WERI-Rb-1 (cell line): ENCODE data around the gene SELENOO.
A peak's percentile ranks its signal among the peaks of the same experiment; 100 is the strongest.

Experiments used
- DNase-seq: peaks from one replicate; pipeline ENCODE4 v3.0.0-alpha.2; 2020
- H3K27ac ChIP-seq: fragments of 250-450 bp; sonication (Bioruptor Pico); 2 replicates; pipeline ENCODE4 v1.5.1; 2020; ENCODE audit warnings: mild to moderate bottlenecking, moderate library complexity
- H3K27me3 ChIP-seq: fragments of 250-450 bp; sonication (Bioruptor Pico); 2 replicates; pipeline ENCODE4 v1.5.1; 2021; ENCODE audit warnings: mild to moderate bottlenecking, low read depth, moderate library complexity; ENCODE audit not compliant: insufficient read depth, severe bottlenecking
- H3K36me3 ChIP-seq: fragments of 250-450 bp; sonication (Bioruptor Pico); 2 replicates; pipeline ENCODE4 v1.5.1; 2020; ENCODE audit warnings: mild to moderate bottlenecking, moderate library complexity
- H3K4me3 ChIP-seq: 2 replicates; pipeline ENCODE4 v1.5.1; 2011; ENCODE audit warnings: low read depth, mild to moderate bottlenecking, control low read depth, low read length
- H3K9me3 ChIP-seq: fragments of 250-450 bp; sonication (Bioruptor Pico); 2 replicates; pipeline ENCODE4 v1.5.1; 2021; ENCODE audit warnings: mild to moderate bottlenecking, moderate library complexity; ENCODE audit not compliant: severe bottlenecking
- TF ChIP-seq, protein P1 (sequence below): IDR thresholded peaks from 2 replicates; pipeline ENCODE4 v1.5.1; 2011; ENCODE audit warnings: low read depth, mild to moderate bottlenecking, control low read depth, inconsistent platforms, low read length

Gene SELENOO

DNA sequence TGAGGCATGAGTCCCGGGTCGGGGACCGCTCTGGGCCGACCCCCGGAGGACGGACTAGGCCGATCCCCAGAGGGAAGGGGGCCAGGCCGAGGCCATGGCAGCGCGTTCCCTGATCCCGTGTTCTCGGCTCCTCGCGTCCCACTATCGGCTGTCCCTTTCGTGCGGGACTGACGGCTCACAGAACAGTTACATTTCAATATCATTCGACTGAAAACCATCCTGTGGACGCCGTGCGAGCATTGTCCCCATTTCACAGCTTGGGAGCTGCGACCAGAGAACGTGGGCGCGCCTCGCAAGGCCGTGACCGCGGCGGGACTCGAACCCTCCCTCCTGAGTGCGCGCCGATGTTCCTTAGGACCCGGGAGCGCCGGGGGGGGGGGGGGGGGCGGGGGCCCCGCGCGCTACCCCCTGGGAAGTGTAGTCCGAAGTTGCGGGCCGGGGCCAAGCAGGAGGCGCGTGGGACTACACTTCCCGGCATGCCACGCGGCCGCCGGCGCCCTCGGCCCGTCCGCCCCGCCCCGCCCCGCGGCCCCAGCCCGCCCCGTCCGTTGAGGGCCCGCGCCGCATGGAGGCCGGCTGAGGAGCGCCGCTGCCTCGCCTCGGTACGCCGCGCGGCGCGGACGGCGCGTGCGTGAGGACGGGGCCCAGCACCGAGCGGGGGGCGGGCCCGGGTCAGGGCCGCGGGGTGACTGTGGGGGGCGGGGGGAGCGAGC is 15.3 kb upstream of the SELENOO start, which contains the start of gene TRABD:
TSS of gene TRABD (plus strand) at position 539 of the 713 bp plus-strand sequence. CDS start 7,148 bp downstream, outside the sequence.
- H3K27me3 ChIP-seq: no peaks in the 10 kb centered on the region
- TF ChIP-seq, protein P1, sequence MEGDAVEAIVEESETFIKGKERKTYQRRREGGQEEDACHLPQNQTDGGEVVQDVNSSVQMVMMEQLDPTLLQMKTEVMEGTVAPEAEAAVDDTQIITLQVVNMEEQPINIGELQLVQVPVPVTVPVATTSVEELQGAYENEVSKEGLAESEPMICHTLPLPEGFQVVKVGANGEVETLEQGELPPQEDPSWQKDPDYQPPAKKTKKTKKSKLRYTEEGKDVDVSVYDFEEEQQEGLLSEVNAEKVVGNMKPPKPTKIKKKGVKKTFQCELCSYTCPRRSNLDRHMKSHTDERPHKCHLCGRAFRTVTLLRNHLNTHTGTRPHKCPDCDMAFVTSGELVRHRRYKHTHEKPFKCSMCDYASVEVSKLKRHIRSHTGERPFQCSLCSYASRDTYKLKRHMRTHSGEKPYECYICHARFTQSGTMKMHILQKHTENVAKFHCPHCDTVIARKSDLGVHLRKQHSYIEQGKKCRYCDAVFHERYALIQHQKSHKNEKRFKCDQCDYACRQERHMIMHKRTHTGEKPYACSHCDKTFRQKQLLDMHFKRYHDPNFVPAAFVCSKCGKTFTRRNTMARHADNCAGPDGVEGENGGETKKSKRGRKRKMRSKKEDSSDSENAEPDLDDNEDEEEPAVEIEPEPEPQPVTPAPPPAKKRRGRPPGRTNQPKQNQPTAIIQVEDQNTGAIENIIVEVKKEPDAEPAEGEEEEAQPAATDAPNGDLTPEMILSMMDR: no peak
- DNase-seq: peak; percentile 86
- peak within 1 kb of the TSS; percentile 59 for H3K27ac ChIP-seq
- H3K4me3 ChIP-seq: peak within 1 kb of the TSS; percentile 69
- H3K9me3 ChIP-seq: no peaks in the 10 kb centered on the region
- H3K36me3 ChIP-seq: 0 out of 2 replicates have a peak, but pooled peaks cover 2% of the 10 kb centered on the region

DNA sequence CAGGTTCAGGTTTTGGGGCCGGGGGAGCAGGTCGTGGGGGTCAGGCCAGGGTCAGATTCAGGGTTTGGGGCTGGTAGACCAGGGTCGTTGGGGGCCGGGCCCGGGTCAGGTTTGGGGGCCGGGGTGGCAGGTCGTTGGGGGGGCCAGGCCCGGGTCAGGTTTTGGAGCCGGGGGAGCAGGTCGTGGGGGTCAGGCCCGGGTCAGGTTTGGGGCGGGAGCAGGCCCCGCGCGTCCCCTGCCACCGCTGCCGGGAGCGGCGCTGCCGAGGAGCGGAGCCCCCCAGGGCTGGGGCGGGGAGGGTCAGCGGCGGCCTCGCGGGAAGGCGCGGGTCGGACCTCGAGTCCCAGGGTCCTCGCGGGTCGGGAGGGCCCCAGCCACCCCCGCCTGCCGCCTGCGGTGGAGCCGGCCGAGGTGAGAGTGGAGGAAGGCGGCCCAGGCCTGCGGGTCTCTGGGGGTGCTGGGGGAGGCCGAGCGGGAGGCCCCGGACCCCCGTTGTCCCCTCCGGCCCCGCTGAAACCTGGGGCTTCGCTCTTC is 14.6 kb upstream of the SELENOO start:
- Histone ChIP-seq H3K27me3 (no peaks in the 10 kb centered on the region), H3K9me3 (no peaks in the 10 kb centered on the region), H3K4me3 (peak overlapping the region; percentile 69), H3K36me3 (0 out of 2 replicates have a peak, but pooled peaks cover 2% of the 10 kb centered on the region), H3K27ac (peak overlapping the region; percentile 33)
- TF ChIP-seq, protein P1: no peak
- DNase-seq: no peak

DNA sequence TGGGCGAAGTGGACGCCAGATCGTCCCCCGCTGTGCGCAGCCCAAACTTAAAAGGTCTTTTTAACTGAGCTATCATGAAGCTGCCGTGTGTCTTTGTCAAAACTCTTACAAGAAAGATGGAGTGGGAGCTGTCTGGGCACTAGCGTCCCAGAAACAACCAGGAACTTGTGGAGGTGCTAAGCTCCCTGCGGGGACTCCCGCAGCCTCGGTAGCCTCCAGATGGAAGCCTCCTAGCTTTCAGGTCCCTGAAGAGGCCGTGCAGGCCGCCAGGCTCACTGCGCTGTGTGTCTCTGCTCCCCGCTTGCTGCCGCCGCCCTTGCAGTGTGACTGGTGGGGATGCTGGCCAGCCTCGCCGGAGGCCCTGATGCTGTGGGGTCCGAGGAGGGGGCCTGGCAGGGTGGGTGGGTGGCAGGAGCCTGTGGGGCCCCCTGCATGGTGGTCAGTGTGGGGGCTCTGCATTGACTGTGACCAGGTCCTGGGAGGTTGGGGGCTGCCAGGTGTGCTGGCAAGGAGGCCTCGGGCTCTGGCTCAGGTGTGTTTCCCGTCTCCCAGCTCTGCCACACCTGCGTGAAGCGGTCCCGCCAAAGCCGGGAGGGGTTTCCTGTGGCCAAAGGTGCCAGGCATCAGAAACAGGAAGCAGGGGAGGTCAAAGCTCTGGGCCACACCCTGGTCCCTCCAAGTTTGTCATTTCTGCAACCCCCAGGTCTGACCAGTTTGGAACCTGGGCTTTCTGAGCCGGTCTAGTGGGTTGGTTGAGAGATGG is 13.9 kb upstream of the SELENOO start:
- H3K4me3 ChIP-seq: peak overlapping the region; percentile 69
- no peaks in the 10 kb centered on the region for H3K27me3 ChIP-seq
- 0 out of 2 replicates have a peak, but pooled peaks cover 2% of the 10 kb centered on the region for H3K36me3 ChIP-seq
- no peak for DNase-seq
- no peaks in the 10 kb centered on the region for H3K9me3 ChIP-seq
- TF ChIP-seq, protein P1: no peak
- peak overlapping the region; percentile 33 for H3K27ac ChIP-seq

DNA sequence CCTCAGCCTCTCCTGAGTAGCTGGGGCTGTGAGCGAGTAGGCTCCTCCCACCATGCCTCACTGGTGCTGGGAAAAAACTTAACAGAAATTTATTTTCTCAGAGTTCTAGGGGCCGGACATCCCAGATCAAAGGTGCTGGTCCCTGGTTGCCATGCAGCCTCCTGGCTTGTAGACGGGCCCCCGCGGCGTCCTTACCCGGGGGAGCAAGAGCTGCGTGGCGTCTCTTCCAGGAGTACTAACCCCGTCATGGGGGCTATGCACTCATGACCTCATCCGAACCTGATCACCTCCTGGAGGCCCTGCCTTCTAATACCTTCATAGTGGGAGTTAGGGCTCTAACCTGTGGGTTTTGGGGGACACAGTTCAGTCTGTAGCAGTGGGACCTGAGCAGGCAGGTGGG is 12.5 kb upstream of the SELENOO start:
- TF ChIP-seq, protein P1: no peak
- no peak for DNase-seq
- Histone ChIP-seq H3K4me3 (no peak overlapping the region), H3K36me3 (0 out of 2 replicates have a peak, but pooled peaks cover 2% of the 10 kb centered on the region), H3K9me3 (no peaks in the 10 kb centered on the region), H3K27ac (0 out of 2 replicates have a peak overlapping the region, but pooled peaks have one; percentile 34), H3K27me3 (no peaks in the 10 kb centered on the region)

DNA sequence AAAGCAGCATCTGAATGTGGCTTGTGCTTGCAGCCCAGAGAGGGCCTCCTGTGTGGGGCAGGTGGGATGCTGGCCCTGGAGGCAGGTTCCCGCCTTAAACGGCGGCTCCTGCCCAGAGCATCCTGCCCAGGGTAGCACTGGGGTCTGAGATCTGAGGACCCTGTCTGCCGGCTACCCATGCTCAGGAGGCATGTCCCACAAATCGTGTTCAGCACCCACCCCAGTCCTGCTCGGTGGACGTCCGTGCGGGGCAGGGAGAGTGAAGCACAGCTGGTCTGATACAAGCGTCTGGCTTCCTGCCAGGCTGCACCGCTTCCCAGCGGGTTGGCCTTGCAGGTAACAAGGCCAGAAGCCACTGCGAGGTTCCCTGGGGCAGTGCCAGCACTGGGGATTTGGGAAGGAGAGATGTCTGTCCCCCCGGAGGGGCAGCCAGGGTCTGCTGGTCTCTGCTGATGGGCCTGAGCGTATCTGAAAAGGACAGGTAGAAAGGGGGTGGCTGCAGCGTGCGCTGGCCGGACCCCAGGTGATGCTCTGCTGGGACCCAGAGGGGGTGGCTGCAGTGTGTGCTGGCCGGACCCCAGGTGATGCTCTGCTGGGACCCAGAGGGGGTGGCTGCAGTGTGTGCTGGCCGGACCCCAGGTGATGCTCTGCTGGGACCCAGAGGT is 11.5 kb upstream of the SELENOO start:
- Histone ChIP-seq H3K27ac (peak overlapping the region; percentile 34; the same call in 1 of the 2 replicates), H3K27me3 (no peaks in the 10 kb centered on the region), H3K4me3 (no peak overlapping the region), H3K36me3 (peaks cover 3% of the 10 kb centered on the region; the same call in 1 of the 2 replicates), H3K9me3 (no peaks in the 10 kb centered on the region)
- TF ChIP-seq, protein P1: no peak
- no peak for DNase-seq
